Measurements from ENCODE around the gene DLG3. TPM values are rescaled to one million over a fixed set of nuclear protein-coding genes. Genes with fewer than 3 reads are reported as not detected.
"Not testable (repeated sequence)": the region's sequence is repeated elsewhere in the genome, so short reads cannot be mapped to it uniquely, and the experiment has no call there.

DLG3 gene
- 10 to 100 TPM in 1 of 3 donors, 1 to 10 TPM in 2; 2.4 to 21.9 (median 4.2) TPM for polyA plus RNA-seq

DNA sequence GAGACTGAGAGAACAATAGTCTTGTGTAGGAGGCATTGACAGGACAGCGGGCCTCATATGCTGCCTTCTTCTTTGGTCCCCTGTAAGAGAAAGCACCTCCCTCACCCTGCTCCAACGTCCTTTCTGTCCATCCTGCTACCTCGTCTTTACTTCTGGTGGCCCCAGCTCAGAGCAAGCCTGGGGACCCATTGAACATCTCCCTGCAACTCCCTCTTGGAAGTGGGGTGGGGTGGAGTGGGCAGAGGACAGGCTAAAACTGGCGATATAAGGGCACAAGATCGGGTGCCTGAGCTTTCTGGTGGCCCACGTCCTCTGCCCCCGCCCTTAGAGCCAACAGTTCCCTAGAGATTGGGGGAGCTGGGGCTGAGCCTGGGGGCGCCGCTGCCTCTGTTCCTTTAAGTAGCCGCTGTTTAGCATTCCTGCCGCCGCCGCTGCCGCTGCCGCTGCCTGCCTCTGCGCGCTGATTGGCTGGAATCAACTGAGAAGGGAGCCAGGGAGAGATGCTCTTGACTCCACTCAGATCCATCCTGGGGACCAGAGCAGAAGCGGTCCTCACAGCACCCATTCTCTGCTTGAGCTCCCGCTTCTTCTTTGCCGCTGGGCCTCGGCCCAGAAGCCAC is at the start of gene DLG3:
TSS of gene DLG3 (plus strand) at position 510 of the 620 bp plus-strand sequence. CDS start 367 bp downstream, outside the sequence.
- no peak within 1 kb of the TSS for H3K27ac ChIP-seq (ENCODE audit: low read depth, low read length)
- WGBS, 3 donors, result 11 to 23% (median 19%) methylated on average over 15 to 21 of the region's 21 CpGs

DNA sequence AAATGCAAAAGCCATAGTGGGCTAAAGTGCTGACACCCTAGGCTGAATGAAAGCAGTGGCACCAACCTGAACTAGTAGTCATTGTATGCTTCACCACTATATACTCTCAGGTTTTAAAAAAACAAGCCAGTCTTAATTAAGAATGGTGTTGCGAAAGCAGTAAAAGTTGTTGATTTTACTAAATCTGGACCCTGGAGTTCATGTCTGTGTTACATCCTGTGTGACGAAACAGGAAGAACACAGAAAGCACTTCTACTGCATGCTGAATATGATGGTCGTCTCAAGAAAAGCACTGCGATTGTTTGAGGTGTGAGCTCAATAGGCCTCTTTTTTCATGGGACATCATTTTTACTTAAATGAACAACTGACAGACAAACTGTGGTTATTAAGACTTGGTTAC is 45.7 kb upstream of the DLG3 start:
- 48 to 88% (median 67%) methylated on average over 4 of the region's 4 CpGs for WGBS, 3 donors
- H3K27ac ChIP-seq (ENCODE audit: low read depth, low read length), result no peak overlapping the region

DNA sequence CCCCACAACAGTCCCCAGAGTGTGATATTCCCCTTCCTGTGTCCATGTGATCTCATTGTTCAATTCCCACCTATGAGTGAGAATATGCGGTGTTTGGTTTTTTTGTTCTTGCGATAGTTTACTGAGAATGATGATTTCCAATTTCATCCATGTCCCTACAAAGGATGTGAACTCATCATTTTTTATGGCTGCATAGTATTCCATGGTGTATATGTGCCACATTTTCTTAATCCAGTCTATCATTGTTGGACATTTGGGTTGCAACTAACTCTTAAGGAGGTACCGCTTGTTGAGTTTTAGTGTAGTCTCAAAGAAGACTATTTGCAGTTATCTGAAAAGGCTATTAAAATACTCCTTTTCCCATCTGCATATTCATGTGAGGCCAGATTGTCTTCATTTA is 44.5 kb upstream of the DLG3 start:
- 95 to 100% (median 96%) methylated on average over 1 of the region's 3 CpGs for WGBS, 3 donors
- H3K27ac ChIP-seq (ENCODE audit: low read depth, low read length), result not testable (repeated sequence)

DNA sequence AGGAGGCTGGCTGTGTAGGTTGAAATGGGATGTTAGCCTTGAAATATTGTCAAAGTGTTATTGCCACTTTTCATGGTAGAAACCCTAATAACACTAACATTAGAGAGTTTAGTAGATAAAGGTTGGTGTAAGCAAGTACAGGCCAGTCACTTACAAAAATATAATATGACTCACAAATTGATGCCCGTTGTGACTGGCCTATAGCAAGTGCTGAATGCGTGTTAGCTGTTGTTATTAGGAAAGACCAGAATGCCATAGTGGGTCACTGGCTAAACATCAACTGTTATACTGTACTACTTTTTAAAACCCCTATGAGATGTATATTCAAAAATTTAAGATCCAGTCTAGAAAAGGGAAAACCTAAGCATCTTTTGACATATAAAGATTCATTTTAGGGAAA is 41.9 kb upstream of the DLG3 start:
- 72 to 97% (median 94%) methylated on average over 2 of the region's 2 CpGs for WGBS, 3 donors
- no peak overlapping the region for H3K27ac ChIP-seq (ENCODE audit: low read depth, low read length)

DNA sequence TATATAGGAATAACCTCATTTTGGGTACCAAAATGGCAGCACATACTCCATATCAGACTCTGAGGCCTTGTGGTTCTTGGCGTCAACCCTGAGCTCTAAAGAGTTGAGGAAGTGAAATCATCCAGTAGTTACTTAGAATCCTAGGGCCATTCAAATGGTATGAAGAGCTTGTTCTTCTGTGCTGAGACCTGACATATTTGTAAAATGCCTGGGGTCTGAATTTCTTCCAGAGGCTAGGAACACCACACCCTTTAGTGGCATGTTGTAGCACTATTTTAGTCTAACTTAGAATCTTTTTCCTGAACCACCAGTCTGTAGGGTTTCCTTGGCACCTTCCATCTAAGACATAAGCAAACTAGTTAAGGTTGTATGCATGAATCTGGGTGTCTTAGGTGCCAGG is 39.6 kb upstream of the DLG3 start:
- 71 to 100% (median 96%) methylated on average over 1 of the region's 1 CpG for WGBS, 3 donors
- H3K27ac ChIP-seq (ENCODE audit: low read depth, low read length), result no peak overlapping the region

DNA sequence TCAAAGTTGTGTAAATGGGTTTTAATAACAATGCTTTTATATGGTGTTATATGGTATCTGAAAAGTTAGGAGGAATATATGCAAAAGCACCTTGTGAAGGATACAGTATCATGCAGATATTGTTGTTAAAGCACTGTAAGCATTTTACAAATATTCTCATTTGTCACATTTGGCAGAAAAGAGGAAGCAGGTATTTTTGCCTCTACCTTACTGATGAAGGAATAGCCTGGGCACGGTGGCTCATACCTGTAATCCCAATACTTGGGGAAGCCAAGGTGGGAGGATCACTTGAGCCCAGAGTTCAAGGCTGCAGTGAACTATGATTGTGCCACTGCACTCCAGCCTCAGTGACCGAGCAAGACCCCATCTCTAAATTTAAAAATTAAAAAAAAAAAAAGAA is 33.7 kb upstream of the DLG3 start:
- WGBS, 3 donors, result 89 to 92% (median 91%) methylated on average over 2 of the region's 2 CpGs
- H3K27ac ChIP-seq (ENCODE audit: low read depth, low read length), result no peak overlapping the region

DNA sequence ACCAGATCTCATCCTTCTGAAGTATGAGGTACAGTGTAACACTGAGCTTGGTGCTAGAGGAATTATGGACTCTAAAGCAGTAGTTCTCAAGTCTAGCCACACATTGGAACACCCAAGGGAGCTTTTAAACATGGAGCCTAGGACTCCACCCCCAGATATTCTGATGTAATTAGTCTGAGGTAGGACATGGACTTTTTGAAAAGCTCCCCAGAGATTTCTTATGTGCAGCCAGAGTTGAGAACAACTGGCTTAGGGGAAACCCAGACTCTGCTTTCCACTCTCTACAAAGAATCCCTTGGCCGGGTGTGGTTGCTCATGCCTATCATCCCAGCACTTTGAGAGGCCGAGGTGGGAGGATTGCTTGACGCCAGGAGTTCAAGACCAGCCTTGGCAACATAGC is 33.2 kb upstream of the DLG3 start:
- no peak overlapping the region for H3K27ac ChIP-seq (ENCODE audit: low read depth, low read length)
- WGBS, 3 donors, result 73 to 95% (median 92%) methylated on average over 3 of the region's 3 CpGs

DNA sequence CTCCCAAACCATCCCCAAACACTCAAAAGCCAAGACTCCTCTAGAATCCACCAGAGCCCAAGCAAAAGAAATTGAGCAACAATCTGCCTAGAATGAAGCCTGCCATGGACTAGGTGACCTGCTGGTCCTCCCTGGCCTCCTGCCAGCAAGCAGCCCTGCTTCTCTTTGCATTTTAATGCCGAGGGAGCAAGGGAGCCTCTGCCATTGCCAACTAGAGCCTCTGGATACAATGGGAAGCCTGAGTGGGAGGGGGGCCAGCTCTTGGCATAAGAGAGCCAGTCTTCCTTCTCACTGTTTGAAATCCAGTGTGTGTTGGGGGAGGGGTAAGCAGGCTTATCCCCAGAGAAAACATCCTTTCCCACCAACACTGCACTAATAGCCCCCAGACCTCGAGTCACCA is 23.0 kb upstream of the DLG3 start:
- 11 to 63% (median 61%) methylated on average over 2 of the region's 2 CpGs for WGBS, 3 donors
- no peak overlapping the region for H3K27ac ChIP-seq (ENCODE audit: low read depth, low read length)

DNA sequence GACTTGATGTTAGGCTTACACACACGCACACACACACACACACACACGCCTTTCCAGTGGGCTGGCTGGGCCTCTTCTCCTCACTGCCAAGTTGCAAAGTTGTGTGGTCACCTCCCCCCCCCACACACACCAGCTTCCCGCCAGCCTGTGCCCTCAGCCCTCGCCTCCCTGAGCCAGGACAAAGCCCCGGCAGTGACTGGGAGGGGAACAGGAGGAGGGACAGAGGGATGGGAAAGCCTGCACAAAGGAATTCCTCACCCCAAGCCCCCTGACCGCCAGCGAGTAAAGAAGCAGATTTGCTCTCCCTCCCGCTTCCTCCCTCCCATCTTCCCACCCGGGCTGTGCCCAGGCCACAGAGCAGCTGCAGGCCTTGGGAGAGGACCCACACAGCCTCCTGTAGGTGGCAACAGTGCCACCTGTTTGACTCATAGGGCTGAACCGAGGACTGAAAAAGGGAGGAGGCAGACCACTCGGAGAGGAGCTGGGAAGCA is 21.7 kb upstream of the DLG3 start, which contains the start of gene GDPD2:
TSS of gene GDPD2 (plus strand) at position 464 of the 491 bp plus-strand sequence. CDS start 1,671 bp downstream, outside the sequence.
- 32 to 36% (median 33%) methylated on average over 5 to 11 of the region's 11 CpGs for WGBS, 3 donors
- H3K27ac ChIP-seq (ENCODE audit: low read depth, low read length), result no peak within 1 kb of the TSS

DNA sequence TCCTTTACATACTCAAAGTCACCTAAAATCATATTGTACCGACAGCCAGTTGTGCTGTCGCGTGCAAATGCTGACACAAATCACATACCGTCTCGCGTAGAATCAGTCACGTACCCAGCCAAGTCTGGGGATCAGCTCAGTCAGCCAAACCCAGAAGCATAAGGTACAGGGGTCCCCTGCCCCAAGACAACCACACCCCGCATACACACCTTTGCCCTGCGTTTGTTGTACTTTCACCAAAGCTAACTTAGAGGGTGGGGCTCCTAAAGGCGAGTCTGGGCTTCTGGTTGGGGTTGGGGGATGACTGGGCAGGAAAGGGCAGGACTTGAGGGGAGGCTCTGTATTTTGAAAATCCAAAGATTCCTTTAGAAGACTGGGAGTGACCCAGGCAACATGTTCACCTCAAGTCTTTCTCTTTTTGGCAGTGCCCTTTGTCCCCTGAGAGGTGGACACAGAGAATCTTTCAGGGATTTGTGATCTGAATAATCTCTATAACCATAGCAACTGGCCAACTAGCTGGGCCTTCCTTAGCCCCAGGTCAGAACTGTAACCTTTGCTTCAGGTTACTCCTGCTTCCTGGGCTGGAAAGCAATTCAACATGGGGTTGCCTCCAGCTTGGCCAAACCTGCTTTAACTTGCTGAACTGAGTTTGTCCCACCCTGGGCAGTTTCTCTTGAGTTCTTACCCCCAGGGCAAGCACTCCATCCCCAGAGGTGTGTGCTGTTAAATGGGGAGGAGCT is 20.5 kb upstream of the DLG3 start:
- WGBS, 3 donors, result 68 to 91% (median 82%) methylated on average over 10 of the region's 10 CpGs
- no peak overlapping the region for H3K27ac ChIP-seq (ENCODE audit: low read depth, low read length)

DNA sequence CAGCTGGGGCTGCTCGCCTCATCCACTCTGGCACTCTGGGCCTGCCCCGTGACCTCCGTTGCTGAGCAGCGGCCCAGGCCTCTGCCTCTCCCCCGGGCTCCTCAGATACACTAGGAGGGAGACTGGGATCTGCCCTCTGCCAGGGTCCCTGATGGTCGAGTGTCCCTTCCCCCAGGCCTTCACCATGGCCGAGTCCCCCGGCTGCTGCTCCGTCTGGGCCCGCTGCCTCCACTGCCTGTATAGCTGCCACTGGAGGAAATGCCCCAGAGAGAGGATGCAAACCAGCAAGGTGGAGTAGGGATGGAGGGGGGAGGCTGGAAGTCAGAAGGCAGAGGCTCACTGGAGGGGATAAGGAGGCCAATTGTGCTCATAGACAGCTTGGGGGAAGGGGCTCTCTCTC is 19.8 kb upstream of the DLG3 start:
- WGBS, 3 donors, result 78 to 90% (median 89%) methylated on average over 10 of the region's 10 CpGs
- no peak overlapping the region for H3K27ac ChIP-seq (ENCODE audit: low read depth, low read length)

DNA sequence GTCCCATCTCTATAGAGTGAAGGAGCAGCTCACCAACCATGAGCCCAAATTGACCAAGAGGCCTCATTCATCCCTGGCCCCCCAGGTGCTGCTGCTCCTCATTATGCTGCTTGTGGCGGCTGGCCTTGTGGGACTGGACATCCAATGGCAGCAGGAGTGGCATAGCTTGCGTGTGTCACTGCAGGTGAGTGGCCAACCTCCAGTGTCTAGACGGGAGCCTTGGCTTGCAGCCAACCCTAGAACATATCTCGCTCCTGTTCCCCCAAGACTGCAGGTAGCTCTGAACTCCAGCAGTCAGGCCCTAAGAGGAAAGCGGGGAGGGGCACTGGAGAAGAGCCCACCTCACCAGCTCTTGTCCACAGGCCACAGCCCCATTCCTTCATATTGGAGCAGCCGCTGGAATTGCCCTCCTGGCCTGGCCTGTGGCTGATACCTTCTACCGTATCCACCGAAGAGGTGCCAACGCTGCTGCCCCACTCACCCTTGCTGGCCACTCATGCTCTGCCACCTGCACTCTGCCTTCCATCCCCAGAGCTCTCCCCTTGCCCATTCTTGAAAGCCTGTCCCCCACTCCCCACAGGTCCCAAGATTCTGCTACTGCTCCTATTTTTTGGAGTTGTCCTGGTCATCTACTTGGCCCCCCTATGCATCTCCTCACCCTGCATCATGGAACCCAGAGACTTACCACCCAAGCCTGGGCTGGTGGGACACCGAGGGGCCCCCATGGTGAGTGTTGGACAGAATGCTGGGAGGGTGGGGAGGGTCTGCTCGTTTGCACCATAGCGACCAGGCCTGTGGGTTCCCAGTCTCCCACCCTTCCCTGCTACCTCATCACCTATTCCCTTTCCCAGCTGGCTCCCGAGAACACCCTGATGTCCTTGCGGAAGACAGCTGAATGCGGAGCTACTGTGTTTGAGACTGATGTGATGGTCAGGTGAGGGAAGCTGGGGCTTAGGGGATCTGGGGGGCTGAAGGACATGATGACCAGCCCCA is 18.1 kb upstream of the DLG3 start:
- 83 to 95% (median 84%) methylated on average over 10 to 15 of the region's 15 CpGs for WGBS, 3 donors
- no peak overlapping the region for H3K27ac ChIP-seq (ENCODE audit: low read depth, low read length)

DNA sequence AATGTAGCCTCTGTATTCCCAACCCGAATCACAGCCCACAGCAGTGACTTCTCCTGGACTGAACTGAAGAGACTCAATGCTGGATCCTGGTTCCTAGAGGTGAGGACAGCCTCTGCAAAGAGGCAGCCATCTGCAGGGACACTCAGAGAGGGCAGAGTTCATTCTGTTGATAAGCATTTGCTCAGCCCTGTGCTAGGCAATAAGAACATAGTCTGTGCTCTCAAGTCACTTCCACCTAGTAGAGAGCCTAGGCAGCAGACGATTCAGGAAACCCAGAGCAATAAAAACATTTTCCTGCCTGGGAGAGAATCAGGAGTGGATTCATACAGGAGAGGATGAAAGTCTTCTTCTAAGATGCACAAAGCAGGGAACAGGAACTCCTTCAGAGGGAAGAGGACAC is 17.3 kb upstream of the DLG3 start:
- WGBS, 3 donors, result 56 to 62% (median 58%) methylated on average over 2 of the region's 2 CpGs

DNA sequence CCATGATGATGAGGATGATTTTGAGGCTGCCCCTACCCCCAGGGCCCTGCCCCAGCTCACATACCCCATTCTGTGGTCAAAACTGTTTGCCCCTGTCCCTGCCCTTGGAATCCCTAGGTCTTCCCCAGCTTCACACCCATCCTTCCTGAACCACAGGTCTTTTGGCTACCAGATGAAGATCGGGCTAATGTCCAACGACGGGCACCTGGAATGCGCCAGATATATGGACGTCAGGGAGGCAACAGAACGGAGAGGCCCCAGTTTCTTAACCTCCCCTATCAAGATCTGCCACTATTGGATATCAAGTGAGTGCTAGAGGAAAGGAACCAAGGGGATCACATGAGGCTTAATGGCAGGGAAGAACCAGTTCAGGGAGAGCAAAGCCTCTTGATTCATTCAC is 14.9 kb upstream of the DLG3 start:
- H3K27ac ChIP-seq (ENCODE audit: low read depth, low read length), result no peak overlapping the region
- WGBS, 3 donors, result 78 to 94% (median 92%) methylated on average over 6 of the region's 6 CpGs

More for the DNA sequence above, 17.3 kb upstream of the DLG3 start:
- no peak overlapping the region for H3K27ac ChIP-seq (ENCODE audit: low read depth, low read length)

DNA sequence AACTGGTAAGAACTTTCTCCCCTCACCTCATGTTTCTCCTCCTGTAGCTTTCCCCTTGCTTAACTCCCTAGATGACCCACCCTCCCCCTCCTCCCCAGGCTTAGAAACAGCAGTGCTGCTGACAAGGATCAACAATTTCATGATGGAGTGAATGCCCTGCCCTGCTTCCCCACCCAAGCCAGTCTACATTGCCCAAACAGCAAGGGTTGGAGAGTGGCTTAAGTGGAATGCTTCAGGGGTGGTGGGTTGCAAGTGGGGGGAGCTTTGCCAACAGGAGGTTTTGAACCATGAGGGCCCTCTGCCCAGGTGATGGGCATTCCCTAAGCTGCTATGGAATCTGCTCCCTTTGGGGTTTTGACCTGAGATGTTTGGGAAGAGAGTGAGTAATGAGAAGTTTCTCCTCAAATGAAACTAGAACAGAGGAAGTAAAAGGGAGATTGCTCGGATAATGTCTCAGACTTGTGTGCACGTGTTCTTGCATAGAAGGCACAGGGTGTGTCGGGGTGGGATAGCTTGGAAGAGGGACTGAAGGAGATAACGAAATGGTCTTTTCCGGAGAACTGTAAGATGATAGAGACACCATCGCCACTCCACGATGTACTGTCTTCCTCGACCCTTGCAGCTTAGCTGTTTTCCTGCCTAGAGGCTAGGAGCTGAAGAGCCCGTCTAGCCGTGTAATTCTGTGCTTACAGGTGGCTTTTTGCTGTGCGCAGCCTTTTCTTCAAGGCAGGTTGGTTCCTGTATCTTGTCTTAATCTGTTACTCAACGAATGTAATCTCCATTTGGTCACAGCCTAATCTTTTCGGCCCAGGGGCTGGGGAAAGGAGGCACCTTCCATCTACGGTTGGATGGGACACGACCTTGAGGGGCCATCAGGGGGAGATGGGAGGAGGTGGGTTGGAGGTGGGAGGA is 11.4 kb upstream of the DLG3 start:
- WGBS, 3 donors, result 51 to 74% (median 68%) methylated on average over 13 to 15 of the region's 15 CpGs

DNA sequence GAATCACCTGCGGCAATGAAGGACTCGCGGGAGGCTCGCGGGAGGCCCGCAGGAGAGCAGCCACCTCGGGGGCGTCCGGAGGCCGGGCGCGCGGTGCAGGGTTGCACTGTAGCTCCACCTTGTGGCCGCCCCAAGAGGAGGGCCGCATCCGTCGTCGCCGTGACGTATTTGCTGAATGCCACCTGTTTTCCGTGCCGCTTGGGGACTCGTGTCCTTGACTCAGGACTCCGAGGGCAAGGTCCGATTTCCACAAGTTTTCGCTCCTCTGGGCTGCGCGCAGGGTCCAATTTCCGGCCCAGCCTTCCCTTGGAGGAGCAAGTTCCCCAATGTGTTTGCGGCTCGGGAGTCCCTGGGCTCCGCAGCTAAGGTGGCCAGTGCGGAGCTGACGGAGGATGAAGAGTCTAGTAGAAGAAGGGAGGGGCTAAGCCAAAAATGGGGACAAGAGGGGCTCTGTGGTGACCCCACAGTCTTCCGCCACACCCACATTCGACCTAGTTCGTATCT is 10.7 kb upstream of the DLG3 start:
- WGBS, 3 donors, result 0 to 30% (median 0%) methylated on average over 22 to 37 of the region's 37 CpGs
- H3K27ac ChIP-seq (ENCODE audit: low read depth, low read length), result no peak overlapping the region

More for the DNA sequence above, 11.4 kb upstream of the DLG3 start:
- no peak overlapping the region for H3K27ac ChIP-seq (ENCODE audit: low read depth, low read length)

DNA sequence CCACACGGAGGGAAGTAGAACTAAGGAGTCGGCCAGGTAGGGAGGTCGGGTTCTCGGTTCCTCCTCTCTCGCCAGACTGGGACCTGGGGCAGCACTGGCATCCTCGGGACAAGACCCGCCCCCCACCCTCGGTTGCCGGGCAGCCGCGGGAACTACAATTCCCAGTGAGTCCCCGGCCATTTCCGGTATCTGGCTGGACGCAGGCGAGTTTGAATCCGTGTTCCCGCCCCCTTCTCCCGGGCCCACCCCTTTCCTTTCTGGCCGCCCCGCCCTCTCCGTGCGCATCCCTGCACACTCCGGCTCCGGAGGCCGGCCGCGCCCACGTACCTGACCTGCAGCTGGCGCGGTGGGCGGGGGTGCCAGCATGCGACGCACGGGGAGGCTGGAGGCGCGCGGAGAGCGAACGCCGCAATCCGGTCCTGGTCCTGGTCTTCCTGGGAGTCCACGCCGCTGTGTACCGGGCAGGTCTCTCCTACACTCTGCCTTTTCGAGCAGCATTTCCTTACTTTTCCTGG is 10.2 kb upstream of the DLG3 start:
- no peak overlapping the region for H3K27ac ChIP-seq (ENCODE audit: low read depth, low read length)
- 0 to 37% (median 0%) methylated on average over 12 to 45 of the region's 45 CpGs for WGBS, 3 donors
